Thymus (tissue), 11 donors: Measurements from ENCODE around the gene GCAT. TPM values are rescaled to one million over a fixed set of nuclear protein-coding genes. Genes with fewer than 3 reads are reported as not detected.

Experiments used
- DNase-seq, 9 donors: peaks; one replicate each; pipeline ENCODE4 v3.0.0-alpha.2; 2013; ENCODE audit warnings: low spot score in 9 of 9, low read depth in 6 of 9, missing footprints in 1 of 9
- H3K27ac ChIP-seq, 2 donors: one replicate each; pipeline ENCODE4 v1.5.1; 2013; ENCODE audit warnings: control low read depth in 1 of 2, low read depth in 1 of 2, low read length in 1 of 2, mild to moderate bottlenecking in 1 of 2, moderate library complexity in 1 of 2
- H3K27me3 ChIP-seq, 2 donors: one replicate each; pipeline ENCODE4 v1.5.1; 2013; ENCODE audit warnings: low read length in 1 of 2; ENCODE audit not compliant: control insufficient read depth in 2 of 2, insufficient read depth in 1 of 2
- H3K36me3 ChIP-seq, 2 donors: one replicate each; pipeline ENCODE4 v1.5.1; 2013; ENCODE audit warnings: low read length in 1 of 2, mild to moderate bottlenecking in 1 of 2, moderate library complexity in 1 of 2; ENCODE audit not compliant: control insufficient read depth in 2 of 2, insufficient read depth in 2 of 2
- H3K4me1 ChIP-seq, 2 donors: one replicate each; pipeline ENCODE4 v1.5.1; 2013; ENCODE audit warnings: low read length in 2 of 2; ENCODE audit not compliant: control insufficient read depth in 2 of 2, insufficient read depth in 2 of 2
- H3K4me3 ChIP-seq, 2 donors: one replicate each; pipeline ENCODE4 v1.5.1; 2013; ENCODE audit warnings: low read length in 2 of 2, control low read depth in 1 of 2, mild to moderate bottlenecking in 1 of 2
- H3K9me3 ChIP-seq, 2 donors: one replicate each; pipeline ENCODE4 v1.5.1; 2013; ENCODE audit warnings: low read length in 1 of 2, mild to moderate bottlenecking in 1 of 2; ENCODE audit not compliant: control insufficient read depth in 2 of 2, insufficient read depth in 1 of 2
- WGBS: extraction: QIAGEN DNeasy Blood & Tissue Kit; methylation state at CpG from one replicate; pipeline ENCODE4 v1.1.7; 2013; 5-methylcytosine and 5-hydroxymethylcytosine counted together
- polyA plus RNA-seq: library from polyadenylated mRNA; stranded (reverse); fragments of 200-250 nt; gene quantifications from one replicate; pipeline ENCODE4 v1.2.3, GENCODE V29; 2013
- total RNA-seq: library from RNA; stranded (reverse); fragments of 120-200 nt; gene quantifications from one replicate; pipeline ENCODE4 v1.2.4, GENCODE V29; 2013
- donor health status: healthy.

The GCAT gene
- total and polyA plus RNA-seq, 2 donors, result 4.8 to 7.8 TPM

- H3K27ac ChIP-seq, result no peak overlapping the region
- H3K4me3 ChIP-seq, result no peak overlapping the region
- WGBS, result 98% methylated on average over 13 of the region's 13 CpGs
- DNase-seq, result no peak
- no peaks in the 10 kb centered on the region for H3K9me3 ChIP-seq
- peaks cover 29 to 58% of the 10 kb centered on the region in 2 donors for H3K36me3 ChIP-seq
- H3K27me3 ChIP-seq, result no peaks in the 10 kb centered on the region
- H3K4me1 ChIP-seq, result no peaks in the 10 kb centered on the region
These were observed 42.2 kb upstream of the GCAT start for GRCh38 chr22:37765498-37765897.

GRCh38 chr22:37765953-37766576 is 41.7 kb upstream of the GCAT start:
- H3K36me3 ChIP-seq, result peaks cover 27 to 55% of the 10 kb centered on the region in 2 donors
- no peaks in the 10 kb centered on the region for H3K4me1 ChIP-seq
- H3K9me3 ChIP-seq, result no peaks in the 10 kb centered on the region
- no peak overlapping the region for H3K4me3 ChIP-seq
- 96% methylated on average over 8 of the region's 8 CpGs for WGBS
- H3K27ac ChIP-seq, result no peak overlapping the region
- no peaks in the 10 kb centered on the region for H3K27me3 ChIP-seq
- DNase-seq, result no peak

DNA sequence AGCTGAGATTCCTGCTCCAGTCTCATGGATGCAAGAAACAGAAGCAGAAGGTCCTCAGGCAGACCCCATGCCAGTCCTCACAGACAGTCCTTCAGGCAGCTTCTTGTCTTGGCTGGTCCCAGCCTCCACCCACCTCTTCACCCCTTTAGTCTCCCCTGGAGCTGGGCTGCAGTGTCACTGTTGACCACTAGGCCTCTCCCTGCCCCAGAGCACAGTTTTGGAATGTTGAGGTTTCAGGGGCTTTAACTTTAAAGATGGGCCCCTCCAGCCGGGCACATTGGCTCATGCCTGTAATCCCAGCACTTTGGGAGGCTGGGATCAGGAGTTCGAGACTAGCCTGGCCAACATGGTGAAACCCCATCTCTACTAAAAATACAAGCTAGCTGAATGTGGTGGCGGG is 39.5 kb upstream of the GCAT start:
- Histone ChIP-seq H3K27ac (peak overlapping the region in 1 of 2 donors; percentile 18), H3K9me3 (no peaks in the 10 kb centered on the region), H3K27me3 (no peaks in the 10 kb centered on the region), H3K4me1 (no peaks in the 10 kb centered on the region), H3K36me3 (peaks cover 39 to 72% of the 10 kb centered on the region in 2 donors), H3K4me3 (no peak overlapping the region)
- no peak for DNase-seq
- WGBS, result 94% methylated on average over 3 of the region's 3 CpGs

DNA sequence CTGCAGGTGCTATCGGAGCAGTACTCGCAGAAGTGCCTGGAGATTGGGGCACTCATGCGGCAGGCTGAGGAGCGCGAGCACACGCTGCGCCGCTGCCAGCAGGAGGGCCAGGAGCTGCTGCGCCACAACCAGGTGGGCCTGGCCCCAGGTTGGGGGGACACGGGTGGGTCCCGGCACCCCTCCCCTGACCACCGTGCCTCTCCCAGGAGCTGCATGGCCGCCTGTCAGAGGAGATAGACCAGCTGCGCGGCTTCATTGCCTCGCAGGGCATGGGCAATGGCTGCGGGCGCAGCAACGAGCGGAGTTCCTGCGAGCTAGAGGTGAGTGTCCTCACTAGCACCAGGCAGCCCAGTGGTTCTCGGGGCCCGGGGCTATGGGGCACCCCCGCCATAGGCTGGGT is 38.7 kb upstream of the GCAT start:
- Histone ChIP-seq H3K4me3 (no peak overlapping the region), H3K4me1 (no peaks in the 10 kb centered on the region), H3K9me3 (no peaks in the 10 kb centered on the region), H3K36me3 (peaks cover 45 to 71% of the 10 kb centered on the region in 2 donors), H3K27ac (no peak overlapping the region), H3K27me3 (no peaks in the 10 kb centered on the region)
- 96% methylated on average over 24 of the region's 24 CpGs for WGBS
- DNase-seq, result no peak

DNA sequence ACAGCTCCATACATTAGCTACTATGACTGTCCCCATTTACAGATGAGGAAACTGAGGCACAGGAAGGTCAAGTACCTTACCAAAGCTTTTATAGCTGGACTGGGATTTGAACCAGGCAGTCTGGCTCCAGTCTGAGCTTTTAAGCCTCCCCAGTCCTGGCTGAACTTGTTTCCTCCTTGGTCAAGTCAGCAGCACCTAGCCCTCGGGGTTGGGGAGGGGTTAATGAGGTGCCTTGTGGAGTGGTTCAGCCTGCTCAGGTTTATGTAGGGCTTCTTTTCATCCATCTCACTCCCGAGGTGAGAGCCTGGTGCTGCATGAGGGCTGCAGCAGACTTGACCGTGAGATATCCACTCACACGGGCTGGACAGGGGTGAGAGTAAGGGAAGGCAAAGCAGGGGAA is 36.7 kb upstream of the GCAT start:
- H3K4me3 ChIP-seq, result no peak overlapping the region
- 72% methylated on average over 4 of the region's 4 CpGs for WGBS
- no peaks in the 10 kb centered on the region for H3K9me3 ChIP-seq
- no peak for DNase-seq
- H3K4me1 ChIP-seq, result no peaks in the 10 kb centered on the region
- no peaks in the 10 kb centered on the region for H3K27me3 ChIP-seq
- no peak overlapping the region for H3K27ac ChIP-seq
- peaks cover 52 to 58% of the 10 kb centered on the region in 2 donors for H3K36me3 ChIP-seq

DNA sequence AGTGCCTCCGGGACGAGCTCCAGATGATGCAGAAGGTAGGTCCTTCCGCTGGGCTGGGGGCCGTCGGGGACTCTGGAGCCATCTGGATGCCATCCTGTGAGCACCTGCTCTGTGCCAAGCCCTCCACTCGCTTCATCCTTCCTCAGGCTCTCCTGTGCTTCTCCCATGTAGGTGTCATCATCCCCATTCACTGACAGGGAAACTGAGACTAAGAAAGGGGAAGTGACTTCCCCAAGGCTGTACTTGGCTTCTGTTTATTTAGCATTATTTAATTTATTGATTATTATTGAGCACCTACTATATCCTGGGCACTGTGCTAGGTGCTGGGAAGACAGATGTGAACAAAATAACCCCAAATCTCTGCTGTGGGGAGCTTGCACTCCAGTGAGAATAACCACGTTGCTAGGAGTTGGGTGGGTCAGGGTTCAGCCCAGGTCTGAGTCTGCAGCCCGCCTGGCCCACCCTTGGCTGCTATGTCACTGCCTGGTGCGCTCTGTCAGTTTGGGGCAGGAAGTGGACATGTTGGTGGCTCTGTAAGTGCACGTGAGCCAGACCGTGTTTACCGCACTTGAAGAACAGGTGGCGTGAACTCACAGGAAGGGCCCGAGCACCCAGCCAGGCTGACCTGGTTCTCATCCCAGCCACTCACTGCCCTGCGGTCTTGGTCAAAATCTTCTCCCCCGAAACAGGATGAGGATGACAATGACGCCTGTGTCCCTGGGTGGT is 35.9 kb upstream of the GCAT start:
- Histone ChIP-seq H3K27me3 (no peaks in the 10 kb centered on the region), H3K9me3 (no peaks in the 10 kb centered on the region), H3K36me3 (peaks cover 52 to 54% of the 10 kb centered on the region in 2 donors), H3K27ac (no peak overlapping the region), H3K4me3 (no peak overlapping the region), H3K4me1 (no peaks in the 10 kb centered on the region)
- no peak for DNase-seq
- 96% methylated on average over 17 of the region's 17 CpGs for WGBS

DNA sequence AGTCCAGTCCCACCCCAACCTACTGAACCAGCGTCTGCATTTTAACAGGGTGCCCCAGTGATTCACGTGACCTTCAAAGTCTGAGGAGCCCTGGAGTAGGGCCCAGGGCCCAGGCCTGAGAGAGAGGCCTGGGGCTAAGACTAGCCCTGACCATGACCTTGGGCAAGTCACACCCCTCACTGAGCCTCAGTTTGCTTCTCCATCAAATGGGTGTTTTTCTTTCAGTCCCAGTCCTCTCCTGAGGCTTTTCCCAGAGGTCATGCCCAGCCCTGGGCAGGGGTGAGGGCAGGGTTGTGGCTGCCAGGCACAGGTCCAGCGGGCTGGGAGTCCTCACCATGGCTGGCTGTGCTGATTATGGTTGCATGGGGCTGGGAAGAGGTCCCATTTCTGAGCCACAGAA is 33.0 kb upstream of the GCAT start:
- Histone ChIP-seq H3K4me3 (no peak overlapping the region), H3K4me1 (no peaks in the 10 kb centered on the region), H3K27ac (no peak overlapping the region), H3K9me3 (no peaks in the 10 kb centered on the region), H3K27me3 (no peaks in the 10 kb centered on the region), H3K36me3 (peaks cover 32 to 35% of the 10 kb centered on the region in 2 donors)
- WGBS, result 97% methylated on average over 3 of the region's 3 CpGs
- DNase-seq, result no peak

GRCh38 chr22:37775785-37776638 is 31.7 kb upstream of the GCAT start:
- 93% methylated on average over 17 of the region's 17 CpGs for WGBS
- H3K9me3 ChIP-seq, result no peaks in the 10 kb centered on the region
- no peaks in the 10 kb centered on the region for H3K4me1 ChIP-seq
- H3K27ac ChIP-seq, result no peak overlapping the region
- H3K4me3 ChIP-seq, result no peak overlapping the region
- DNase-seq, result no peak
- peaks cover 30 to 32% of the 10 kb centered on the region in 2 donors for H3K36me3 ChIP-seq
- H3K27me3 ChIP-seq, result no peaks in the 10 kb centered on the region

DNA sequence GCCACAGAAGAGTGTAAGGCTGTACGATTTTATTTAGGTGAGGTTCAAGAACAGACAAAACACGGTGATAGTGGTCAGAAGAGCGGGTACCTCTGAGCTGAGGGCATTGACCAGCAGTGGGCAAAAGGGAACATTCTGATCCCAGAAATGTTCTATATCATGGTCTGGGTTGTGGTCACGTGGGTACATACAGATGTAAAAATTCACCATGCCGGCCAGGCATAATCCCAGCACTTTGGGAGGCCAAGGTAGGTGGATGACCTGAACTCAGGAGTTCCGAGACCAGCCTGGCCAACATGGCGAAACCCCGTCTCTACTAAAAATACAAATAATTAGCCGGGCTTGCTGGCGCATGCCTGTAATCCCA is 31.1 kb upstream of the GCAT start:
- DNase-seq, result no peak
- Histone ChIP-seq H3K4me1 (no peaks in the 10 kb centered on the region), H3K4me3 (no peak overlapping the region), H3K27ac (no peak overlapping the region), H3K27me3 (no peaks in the 10 kb centered on the region), H3K36me3 (peaks cover 24 to 26% of the 10 kb centered on the region in 2 donors), H3K9me3 (no peaks in the 10 kb centered on the region)
- 95% methylated on average over 10 of the region's 10 CpGs for WGBS
